ENCODE measurements around the gene OR5F1.

DNA sequence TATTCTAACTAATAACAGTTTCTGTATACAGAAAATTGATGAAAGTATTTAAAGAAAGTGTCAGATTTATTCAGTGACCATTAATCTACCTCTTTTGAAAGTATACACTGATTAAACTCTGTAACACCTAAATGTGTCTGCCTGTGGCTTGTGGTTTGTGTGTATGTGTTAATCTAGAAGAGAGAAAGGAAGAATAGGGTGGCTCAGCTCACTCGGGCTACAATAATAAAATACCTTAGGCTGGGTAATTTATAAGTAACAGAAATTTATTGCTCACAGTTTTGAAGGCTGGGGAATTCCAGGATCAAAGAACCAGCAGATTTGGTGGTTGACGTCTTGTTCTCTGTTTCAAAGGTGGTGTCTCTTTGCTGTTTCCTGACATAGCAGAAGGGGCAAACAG is 19.4 kb upstream of the OR5F1 start:
- TF ChIP-seq, protein P1, sequence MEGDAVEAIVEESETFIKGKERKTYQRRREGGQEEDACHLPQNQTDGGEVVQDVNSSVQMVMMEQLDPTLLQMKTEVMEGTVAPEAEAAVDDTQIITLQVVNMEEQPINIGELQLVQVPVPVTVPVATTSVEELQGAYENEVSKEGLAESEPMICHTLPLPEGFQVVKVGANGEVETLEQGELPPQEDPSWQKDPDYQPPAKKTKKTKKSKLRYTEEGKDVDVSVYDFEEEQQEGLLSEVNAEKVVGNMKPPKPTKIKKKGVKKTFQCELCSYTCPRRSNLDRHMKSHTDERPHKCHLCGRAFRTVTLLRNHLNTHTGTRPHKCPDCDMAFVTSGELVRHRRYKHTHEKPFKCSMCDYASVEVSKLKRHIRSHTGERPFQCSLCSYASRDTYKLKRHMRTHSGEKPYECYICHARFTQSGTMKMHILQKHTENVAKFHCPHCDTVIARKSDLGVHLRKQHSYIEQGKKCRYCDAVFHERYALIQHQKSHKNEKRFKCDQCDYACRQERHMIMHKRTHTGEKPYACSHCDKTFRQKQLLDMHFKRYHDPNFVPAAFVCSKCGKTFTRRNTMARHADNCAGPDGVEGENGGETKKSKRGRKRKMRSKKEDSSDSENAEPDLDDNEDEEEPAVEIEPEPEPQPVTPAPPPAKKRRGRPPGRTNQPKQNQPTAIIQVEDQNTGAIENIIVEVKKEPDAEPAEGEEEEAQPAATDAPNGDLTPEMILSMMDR (conservative IDR thresholded peaks at IDR 0.05 in 1 of 2, IDR thresholded peaks at IDR 0.05 in 1 of 2; ENCODE audit: extremely low read depth in 1 of 2, insufficient read depth in 1 of 2, low read depth in 1 of 2, low read length in 2 of 2): no peak
- TF ChIP-seq EZH2 (IDR thresholded peaks at IDR 0.05; ENCODE audit: borderline replicate concordance, low read length): no peak

Measured in mammary epithelial cell (primary cell).